ENCODE measurements around the gene AARS2.

The AARS2 gene

GRCh38 chr6:44262467-44263353 is 50.4 kb downstream of the AARS2 start:
- no peak for TF ChIP-seq SIN3A (IDR thresholded peaks at IDR 0.05; ENCODE audit: borderline replicate concordance, insufficient read depth, low read length)
- TF ChIP-seq REST (IDR thresholded peaks at IDR 0.05; ENCODE audit: insufficient read depth in 1 of 2, low read depth in 2 of 2, low read length in 2 of 2) = no peak
- TF ChIP-seq FOXP2 (optimal IDR thresholded peaks at IDR 0.05; ENCODE audit: borderline replicate concordance, extremely low read depth, extremely low read length, insufficient read depth) = no peak
- TF ChIP-seq POLR2AphosphoS5 (IDR thresholded peaks at IDR 0.05; ENCODE audit: low read depth, low read length) = no peak
- TF ChIP-seq TAF1 (IDR thresholded peaks at IDR 0.05; ENCODE audit: borderline replicate concordance, insufficient read depth, low read length) = no peak

- TF ChIP-seq POLR2AphosphoS5 (IDR thresholded peaks at IDR 0.05; ENCODE audit: low read depth, low read length) (no peak), FOXP2 (optimal IDR thresholded peaks at IDR 0.05; ENCODE audit: borderline replicate concordance, extremely low read depth, extremely low read length, insufficient read depth) (no peak), SIN3A (IDR thresholded peaks at IDR 0.05; ENCODE audit: borderline replicate concordance, insufficient read depth, low read length) (no peak), REST (IDR thresholded peaks at IDR 0.05; ENCODE audit: insufficient read depth in 1 of 2, low read depth in 2 of 2, low read length in 2 of 2) (no peak), TAF1 (IDR thresholded peaks at IDR 0.05; ENCODE audit: borderline replicate concordance, insufficient read depth, low read length) (no peak)
These were observed 51.6 kb downstream of the AARS2 start for GRCh38 chr6:44261581-44261980.

GRCh38 chr6:44260451-44261297 is 52.5 kb downstream of the AARS2 start:
- TF ChIP-seq FOXP2 (optimal IDR thresholded peaks at IDR 0.05; ENCODE audit: borderline replicate concordance, extremely low read depth, extremely low read length, insufficient read depth) (no peak), TAF1 (IDR thresholded peaks at IDR 0.05; ENCODE audit: borderline replicate concordance, insufficient read depth, low read length) (no peak), SIN3A (IDR thresholded peaks at IDR 0.05; ENCODE audit: borderline replicate concordance, insufficient read depth, low read length) (no peak)

GRCh38 chr6:44260011-44260410 is 53.1 kb downstream of the AARS2 start:
- no peak for TF ChIP-seq SIN3A (IDR thresholded peaks at IDR 0.05; ENCODE audit: borderline replicate concordance, insufficient read depth, low read length)

GRCh38 chr6:44258921-44259320 is 54.2 kb downstream of the AARS2 start:
- TF ChIP-seq REST (IDR thresholded peaks at IDR 0.05; ENCODE audit: insufficient read depth in 1 of 2, low read depth in 2 of 2, low read length in 2 of 2) = no peak
- no peak for TF ChIP-seq POLR2AphosphoS5 (IDR thresholded peaks at IDR 0.05; ENCODE audit: low read depth, low read length)
- no peak for TF ChIP-seq FOXP2 (optimal IDR thresholded peaks at IDR 0.05; ENCODE audit: borderline replicate concordance, extremely low read depth, extremely low read length, insufficient read depth)
- no peak for TF ChIP-seq TAF1 (IDR thresholded peaks at IDR 0.05; ENCODE audit: borderline replicate concordance, insufficient read depth, low read length)
- no peak for TF ChIP-seq SIN3A (IDR thresholded peaks at IDR 0.05; ENCODE audit: borderline replicate concordance, insufficient read depth, low read length)

Measured in PFSK-1 (cell line).